ENCODE data around the gene AAGAB.

- TF ChIP-seq ZNF132 (tag by site-specific recombination; IDR thresholded peaks at IDR 0.05; ENCODE audit: borderline replicate concordance) (no peak), GLIS1 (tag by site-specific recombination; IDR thresholded peaks at IDR 0.05) (no peak), CTCF (tag by site-specific recombination; IDR thresholded peaks at IDR 0.05) (no peak), ZNF585B (tag by site-specific recombination; IDR thresholded peaks at IDR 0.05) (no peak), ZNF239 (tag by site-specific recombination; IDR thresholded peaks at IDR 0.05) (no peak), ZSCAN23 (tag by site-specific recombination; IDR thresholded peaks at IDR 0.05) (no peak), ZBTB20 (tag by site-specific recombination; IDR thresholded peaks at IDR 0.05) (no peak), ZNF24 (tag by site-specific recombination; IDR thresholded peaks at IDR 0.05) (no peak), ZNF18 (tag by site-specific recombination; IDR thresholded peaks at IDR 0.05) (no peak), PBX3 (CRISPR knock-in tag; IDR thresholded peaks at IDR 0.05) (no peak), ZNF214 (tag by site-specific recombination; IDR thresholded peaks at IDR 0.05; ENCODE audit: borderline replicate concordance) (no peak), ZNF830 (tag by site-specific recombination; IDR thresholded peaks at IDR 0.05; ENCODE audit: low read depth) (no peak)
These were observed 56.2 kb downstream of the AAGAB start for GRCh38 chr15:67198157-67198754.
